GM18505 (cell line): ENCODE results near the gene RASGRF1.

Experiments used
- ATAC-seq: cut with Tn5 transposase; IDR thresholded peaks from one replicate; pipeline ENCODE4 v1.9.1; 2021; ENCODE audit not compliant: unreplicated experiment
- POLR2A ChIP-seq: IDR thresholded peaks from 4 replicates; pipeline ENCODE4 v1.6.1; 2011; ENCODE audit warnings: borderline replicate concordance; ENCODE audit not compliant: insufficient read depth, insufficient read length; ENCODE audit errors: extremely low read depth

Gene RASGRF1

GRCh38 chr15:79017953-79018352, 72.6 kb downstream of the RASGRF1 start:
- TF ChIP-seq POLR2A = no peak
- no peak for ATAC-seq

DNA sequence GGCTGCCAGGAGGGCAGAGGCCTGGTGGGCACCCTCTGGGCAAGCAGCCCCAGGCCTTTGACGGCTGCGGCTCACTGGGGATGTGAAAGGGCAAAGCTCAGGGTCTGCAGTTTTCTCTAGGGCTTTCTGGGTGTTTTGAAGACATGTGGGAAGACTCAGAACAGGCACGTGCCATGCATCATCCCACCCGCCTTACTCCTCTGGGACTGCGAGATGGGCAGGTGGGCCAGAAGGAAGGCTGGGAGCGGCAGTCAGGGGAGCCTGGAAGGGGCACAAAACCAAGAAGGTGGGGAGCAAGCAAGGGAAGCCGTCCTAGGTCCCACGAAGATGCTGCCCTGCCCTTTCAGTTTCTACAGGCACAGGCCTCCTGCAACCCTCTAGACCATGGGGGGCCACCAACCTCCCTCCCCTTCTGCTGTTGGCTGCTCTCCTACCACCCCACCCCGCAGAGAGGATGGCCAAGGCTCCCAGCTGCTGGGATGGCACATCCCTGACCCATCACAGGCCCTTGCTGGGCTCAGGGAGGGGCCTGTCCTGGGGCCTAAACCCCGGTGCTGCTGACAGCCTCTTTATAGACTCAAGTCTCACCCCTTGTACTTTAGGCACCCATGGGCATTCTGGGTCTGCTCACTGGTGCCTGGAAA, 73.9 kb downstream of the RASGRF1 start:
- ATAC-seq = no peak
- TF ChIP-seq POLR2A = no peak

DNA sequence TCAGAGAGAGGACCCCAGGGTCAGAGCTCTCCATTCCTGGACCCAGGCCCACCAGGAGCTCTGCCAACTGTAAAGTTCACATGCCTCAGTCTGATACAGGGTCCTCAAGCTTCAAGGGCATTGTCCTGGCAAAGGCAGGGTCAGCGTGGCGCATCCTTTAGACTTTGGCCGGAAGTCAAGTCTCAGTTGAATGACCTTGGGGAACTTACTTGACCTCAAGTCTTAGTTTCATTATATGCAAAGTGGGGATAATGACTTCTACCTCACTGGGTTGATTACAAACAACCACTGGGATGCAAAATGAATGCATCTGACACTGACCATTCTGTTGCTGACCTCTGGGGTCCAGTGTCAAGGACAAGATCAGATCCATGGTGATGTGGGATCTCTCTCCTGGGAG, 75.2 kb downstream of the RASGRF1 start:
- ATAC-seq = no peak

GRCh38 chr15:79010278-79010677, 80.3 kb downstream of the RASGRF1 start:
- no peak for ATAC-seq
- no peak for TF ChIP-seq POLR2A

More for the DNA sequence above, 75.2 kb downstream of the RASGRF1 start:
- no peak for TF ChIP-seq POLR2A

DNA sequence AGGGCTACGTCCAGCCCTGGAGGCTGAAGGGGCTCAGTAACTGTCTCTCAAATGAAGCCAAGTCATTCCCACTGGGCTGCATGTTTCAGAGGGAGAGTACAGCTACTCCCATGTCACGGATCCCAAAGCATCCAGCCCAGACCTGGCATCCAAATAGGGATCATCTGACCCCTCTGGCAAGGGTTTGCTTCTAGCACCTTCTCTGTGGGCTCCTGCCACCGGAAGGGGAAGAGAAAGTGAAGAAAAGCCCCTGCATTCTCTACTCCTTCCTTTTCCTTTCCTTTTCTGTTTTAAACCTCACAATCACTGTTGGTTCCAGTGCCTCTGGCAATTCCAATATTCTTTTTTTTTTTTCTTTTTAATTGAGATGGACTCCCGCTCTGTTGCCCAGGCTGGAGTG, 81.2 kb downstream of the RASGRF1 start:
- no peak for TF ChIP-seq POLR2A
- ATAC-seq = no peak

DNA sequence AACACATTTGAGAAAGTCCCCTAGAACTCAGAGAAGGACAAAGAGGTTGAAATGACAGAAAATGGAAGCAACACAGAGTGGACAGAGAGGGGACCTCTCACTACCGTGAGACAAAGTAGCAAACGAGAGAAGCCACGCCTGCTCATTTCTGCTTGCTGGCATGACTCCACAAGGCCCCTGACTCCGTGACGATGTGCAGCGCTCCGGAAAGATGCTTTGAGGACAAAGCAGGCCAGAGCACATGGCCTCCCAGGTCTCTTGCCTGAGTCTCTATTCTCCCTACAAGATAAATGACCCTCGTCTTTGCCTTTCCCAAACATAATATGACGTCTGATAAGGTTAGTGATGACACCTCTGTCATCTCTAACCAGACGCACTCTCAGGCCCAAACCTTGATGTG, 81.9 kb downstream of the RASGRF1 start:
- ATAC-seq = no peak
- TF ChIP-seq POLR2A = no peak

DNA sequence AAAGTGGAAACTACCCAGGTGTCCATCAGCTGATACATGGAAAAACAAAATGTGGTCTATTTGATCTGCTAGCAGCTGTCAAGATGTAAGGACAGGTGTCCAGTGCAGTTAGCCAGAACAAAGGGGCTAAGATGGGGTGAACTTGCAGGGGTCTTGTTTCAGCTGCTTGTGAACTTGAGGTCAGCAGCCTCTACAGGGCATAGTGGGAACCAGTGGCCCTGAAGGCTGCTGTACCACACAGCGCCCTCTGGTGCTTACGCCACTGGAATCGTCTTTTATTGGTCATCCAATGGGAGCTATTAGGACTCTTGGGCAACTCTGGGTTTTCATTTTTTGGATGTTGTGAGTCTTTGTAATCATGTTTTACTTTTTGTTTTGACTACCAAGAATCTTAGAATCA, 83.5 kb downstream of the RASGRF1 start:
- ATAC-seq = no peak
- no peak for TF ChIP-seq POLR2A

- ATAC-seq = no peak
- no peak for TF ChIP-seq POLR2A
These were observed 84.5 kb downstream of the RASGRF1 start for GRCh38 chr15:79006071-79006470.

GRCh38 chr15:79004336-79004735, 86.2 kb downstream of the RASGRF1 start:
- TF ChIP-seq POLR2A = peak; percentile 20
- ATAC-seq = peak; percentile 71

DNA sequence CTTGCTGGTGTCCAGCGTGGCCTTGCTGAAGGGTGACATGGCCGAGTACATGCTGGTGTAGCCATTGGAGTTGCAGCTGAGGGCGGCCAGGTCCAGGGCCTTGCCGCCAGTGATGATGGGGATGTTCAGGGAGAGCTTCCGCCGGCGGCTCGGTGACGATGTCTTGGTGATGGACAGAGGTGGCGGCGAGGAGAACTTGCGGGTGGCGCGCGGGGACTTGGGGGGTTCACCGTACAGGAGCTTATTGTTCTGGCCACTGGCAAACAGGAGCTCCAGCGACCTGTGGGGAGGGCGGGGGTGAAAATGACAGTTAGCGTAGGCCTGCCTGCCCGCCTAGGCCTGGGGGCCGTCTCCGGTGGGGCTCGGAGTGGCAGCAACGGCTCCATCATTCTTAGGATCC, 86.7 kb downstream of the RASGRF1 start:
- TF ChIP-seq POLR2A = no peak
- ATAC-seq = no peak

DNA sequence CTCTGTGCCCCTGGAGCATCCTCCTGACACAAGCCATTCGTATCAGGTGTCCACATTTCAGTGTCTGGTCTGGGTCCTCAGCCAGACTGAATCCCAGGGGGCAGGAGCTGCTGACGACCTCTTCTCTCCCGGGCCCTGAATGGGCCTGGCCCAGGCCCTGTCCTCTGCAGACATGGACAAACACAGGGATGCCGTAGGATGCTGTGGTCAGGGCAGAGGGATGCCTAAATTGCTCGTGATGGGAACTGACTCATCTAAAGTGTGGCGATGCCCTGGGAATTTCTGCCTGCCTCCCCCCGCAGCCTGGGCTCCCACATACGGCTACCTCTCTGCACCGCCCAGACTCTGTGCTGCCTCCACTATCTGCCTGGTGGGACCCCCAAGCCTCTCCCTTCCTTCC, 87.3 kb downstream of the RASGRF1 start:
- no peak for TF ChIP-seq POLR2A
- ATAC-seq = no peak

DNA sequence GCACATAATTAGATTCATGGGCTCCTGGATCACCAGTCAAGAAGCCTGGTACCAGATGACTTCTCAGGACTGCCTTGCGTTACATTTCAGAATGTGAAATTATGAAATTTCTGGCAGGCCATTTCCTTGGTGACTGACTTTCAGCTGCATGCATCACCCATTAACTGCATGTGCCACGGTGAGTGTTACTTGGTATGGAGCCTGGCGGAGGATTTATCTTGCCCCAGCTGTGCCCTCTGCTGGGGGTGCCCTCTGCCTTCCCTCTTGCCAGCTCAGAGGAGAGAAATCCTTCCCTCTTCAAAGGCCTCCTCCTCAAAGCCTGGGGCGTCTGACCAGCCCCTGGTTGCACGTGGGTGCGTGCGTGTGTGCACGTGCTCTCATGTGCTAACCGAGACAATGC, 88.0 kb downstream of the RASGRF1 start:
- TF ChIP-seq POLR2A = no peak
- ATAC-seq = no peak

DNA sequence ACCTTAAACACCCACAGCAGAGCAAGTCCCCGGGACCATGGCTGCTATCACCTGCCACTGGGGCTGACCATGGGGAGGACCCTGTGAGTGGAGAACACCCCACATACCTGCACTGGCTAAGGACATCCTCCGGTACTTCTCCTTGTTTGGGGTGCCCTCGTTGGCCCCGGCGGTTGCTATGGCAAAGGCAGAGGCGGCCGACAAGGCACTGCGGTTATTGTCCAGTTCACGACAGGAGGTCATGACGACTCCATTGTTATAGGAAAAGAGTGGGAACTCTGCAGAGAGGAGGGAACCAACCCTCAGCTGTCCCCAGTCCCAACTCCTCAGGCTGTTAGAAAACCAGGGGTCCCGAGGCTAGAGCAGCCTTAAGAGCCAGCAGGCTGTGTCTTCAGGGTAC, 90.9 kb downstream of the RASGRF1 start:
- ATAC-seq = no peak
- no peak for TF ChIP-seq POLR2A

DNA sequence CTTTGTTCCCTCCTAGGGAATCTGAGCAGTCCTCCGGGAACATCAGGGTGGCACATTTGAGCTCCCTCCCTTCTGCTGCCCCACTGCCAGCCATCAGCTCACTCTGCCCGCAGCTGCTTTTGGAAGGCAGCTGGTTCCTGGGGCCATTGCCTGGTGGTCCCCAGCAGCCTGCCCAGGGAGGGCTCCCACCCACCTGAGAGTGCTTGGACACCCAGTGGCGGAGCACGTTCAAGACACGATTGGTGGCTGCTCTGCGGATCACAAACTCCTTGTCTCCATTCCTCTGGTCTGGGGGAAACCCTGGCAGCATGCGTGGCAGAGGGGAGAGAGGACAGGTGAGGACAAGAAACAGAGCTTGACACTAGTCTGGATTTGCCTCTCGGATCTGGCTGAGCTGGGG, 92.1 kb downstream of the RASGRF1 start:
- ATAC-seq = no peak
- no peak for TF ChIP-seq POLR2A

- no peak for TF ChIP-seq POLR2A
- no peak for ATAC-seq
These were observed 92.5 kb downstream of the RASGRF1 start for GRCh38 chr15:78997981-78998499.
